ENCODE results near the gene CNTNAP2. TPM values are rescaled to one million over a fixed set of nuclear protein-coding genes. Genes with fewer than 3 reads are reported as not detected.

Gene CNTNAP2
- total and polyA plus RNA-seq, 7 experiments from 2014 or later = 0.02 to 0.48 (median 0.24) TPM; not detected in 2

DNA sequence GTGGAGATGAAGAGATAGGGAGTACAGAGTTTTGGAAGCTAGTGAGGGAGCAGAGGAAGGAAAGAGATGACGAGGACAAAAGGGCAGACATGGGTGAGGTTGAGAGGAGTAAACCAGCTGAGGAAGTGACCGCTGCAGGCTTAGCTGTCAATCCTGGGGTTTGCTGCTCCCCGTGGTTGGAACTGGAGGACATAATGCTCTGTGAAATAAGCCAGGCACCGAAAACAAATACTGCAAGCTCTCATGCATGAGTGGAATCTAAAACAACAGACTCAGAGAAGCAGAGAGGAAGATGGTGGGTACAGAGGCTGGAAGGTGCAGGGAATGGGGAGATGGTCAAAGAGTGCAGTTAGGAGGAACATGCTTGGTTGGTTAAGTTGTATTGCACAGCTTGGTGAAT, 1991.8 kb downstream of the CNTNAP2 start:
- H3K36me3 Mint-ChIP-seq = no peaks in the 10 kb centered on the region
- no peak overlapping the region for H3K27ac ChIP-seq (ENCODE audit: low read depth, low read length)
- no peak overlapping the region for H3K4me3 ChIP-seq (ENCODE audit: low read length)
- ChIA-PET CTCF (no interaction called here), POLR2A (no interaction called here)
- no peaks in the 10 kb centered on the region for H3K4me1 Mint-ChIP-seq
- DNase-seq (no peak), ATAC-seq (no peak)
- peaks cover 0 to 5% (median 0%) of the 10 kb centered on the region in 11 donors for H3K9me3 Mint-ChIP-seq
- no peaks in the 10 kb centered on the region for H3K36me3 ChIP-seq (ENCODE audit: control insufficient read depth in 2 of 3, insufficient read depth in 3 of 3, low read length in 3 of 3)
- peaks cover 0 to 24% (median 11%) of the 10 kb centered on the region in 5 donors for H3K27me3 Mint-ChIP-seq
- no peak overlapping the region for H3K4me3 Mint-ChIP-seq
- no peaks in the 10 kb centered on the region for H3K27me3 ChIP-seq (ENCODE audit: control insufficient read depth in 2 of 2, insufficient read depth in 2 of 2, low read length in 2 of 2)
- H3K9me3 ChIP-seq (ENCODE audit: control insufficient read depth in 2 of 3, low read length in 3 of 3) = no peaks in the 10 kb centered on the region
- no peak overlapping the region for H3K27ac Mint-ChIP-seq
- intact Hi-C loops (cut with micrococcal nuclease) = no loop called here
- no peaks in the 10 kb centered on the region for H3K4me1 ChIP-seq (ENCODE audit: control insufficient read depth in 2 of 2, insufficient read depth in 2 of 2, low read length in 2 of 2)

DNA sequence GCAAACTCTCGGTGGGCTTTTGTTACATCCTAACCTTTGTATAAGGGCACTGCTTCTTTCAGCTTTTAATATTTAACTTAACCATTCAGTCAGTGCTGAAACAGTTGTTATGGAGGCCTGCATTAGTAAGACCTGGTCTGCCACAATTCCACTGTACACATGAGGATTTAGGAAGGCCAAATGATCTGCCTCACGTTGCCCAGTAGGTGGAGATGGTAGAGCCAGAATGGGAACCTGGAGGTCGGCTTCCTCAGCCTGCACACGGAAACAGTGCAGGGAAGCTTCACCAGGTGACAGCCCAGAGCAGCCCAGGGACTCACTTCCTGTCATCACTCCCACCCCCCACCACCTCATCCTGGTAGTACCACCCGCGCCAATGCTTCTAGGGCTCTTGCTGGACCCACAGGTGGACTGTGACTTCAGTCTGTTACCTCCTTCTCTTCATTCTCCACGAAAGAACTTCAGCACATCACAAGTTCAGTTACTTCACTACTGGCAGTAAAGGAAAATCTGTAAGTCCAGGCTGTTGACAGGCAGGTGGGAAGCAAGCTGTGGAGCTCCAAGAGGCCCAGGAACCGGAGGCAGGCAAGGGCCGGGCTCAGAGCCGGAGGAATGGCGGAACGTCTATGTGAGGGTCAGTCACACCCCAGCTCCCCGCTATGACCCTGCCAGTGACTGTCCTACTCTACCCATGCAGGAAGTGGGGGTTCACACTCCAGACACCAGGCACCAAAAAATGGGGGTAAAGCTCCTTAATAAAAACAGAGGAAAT, 1993.7 kb downstream of the CNTNAP2 start:
- H3K36me3 Mint-ChIP-seq = no peaks in the 10 kb centered on the region
- ChIA-PET POLR2A (no interaction called here), CTCF (no interaction called here)
- no peak overlapping the region for H3K27ac Mint-ChIP-seq
- Histone ChIP-seq H3K27me3 (ENCODE audit: control insufficient read depth in 2 of 2, insufficient read depth in 2 of 2, low read length in 2 of 2) (no peaks in the 10 kb centered on the region), H3K4me1 (ENCODE audit: control insufficient read depth in 2 of 2, insufficient read depth in 2 of 2, low read length in 2 of 2) (no peaks in the 10 kb centered on the region), H3K4me3 (ENCODE audit: low read length) (no peak overlapping the region), H3K27ac (ENCODE audit: low read depth, low read length) (no peak overlapping the region), H3K36me3 (ENCODE audit: control insufficient read depth in 2 of 3, insufficient read depth in 3 of 3, low read length in 3 of 3) (no peaks in the 10 kb centered on the region), H3K9me3 (ENCODE audit: control insufficient read depth in 2 of 3, low read length in 3 of 3) (no peaks in the 10 kb centered on the region)
- ATAC-seq = no peak
- H3K4me3 Mint-ChIP-seq = no peak overlapping the region
- H3K9me3 Mint-ChIP-seq = peaks cover 0 to 5% (median 0%) of the 10 kb centered on the region in 11 donors
- no peaks in the 10 kb centered on the region for H3K4me1 Mint-ChIP-seq
- no peak for DNase-seq
- H3K27me3 Mint-ChIP-seq = peaks cover 0 to 24% (median 10%) of the 10 kb centered on the region in 5 donors
- intact Hi-C loops (cut with micrococcal nuclease) = no loop called here

DNA sequence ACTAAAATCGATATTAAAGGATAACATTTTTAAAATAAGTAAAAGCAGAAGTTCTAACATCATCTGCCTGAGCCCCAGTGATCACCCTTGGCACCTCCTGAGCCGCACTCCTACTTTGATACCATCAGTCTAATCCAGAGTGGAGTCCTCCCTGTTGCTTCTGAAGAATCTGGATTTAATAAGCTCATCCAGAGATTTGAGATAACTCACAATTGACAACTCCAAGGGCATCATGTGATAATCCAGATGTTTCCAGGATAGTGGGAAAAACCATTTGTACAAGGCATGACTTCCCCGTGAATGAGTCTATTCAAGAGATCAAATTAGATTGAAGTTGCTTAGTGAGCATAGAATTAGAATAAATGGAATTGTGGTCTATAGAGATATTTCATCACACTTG, 1998.2 kb downstream of the CNTNAP2 start:
- CTCF ChIA-PET = no interaction called here
- ATAC-seq = no peak
- Histone ChIP-seq H3K4me3 (ENCODE audit: low read length) (no peak overlapping the region), H3K4me1 (ENCODE audit: control insufficient read depth in 2 of 2, insufficient read depth in 2 of 2, low read length in 2 of 2) (no peaks in the 10 kb centered on the region), H3K27me3 (ENCODE audit: control insufficient read depth in 2 of 2, insufficient read depth in 2 of 2, low read length in 2 of 2) (no peaks in the 10 kb centered on the region), H3K9me3 (ENCODE audit: control insufficient read depth in 2 of 3, low read length in 3 of 3) (no peaks in the 10 kb centered on the region), H3K36me3 (ENCODE audit: control insufficient read depth in 2 of 3, insufficient read depth in 3 of 3, low read length in 3 of 3) (no peaks in the 10 kb centered on the region), H3K27ac (ENCODE audit: low read depth, low read length) (no peak overlapping the region)
- POLR2A ChIA-PET = no interaction called here
- H3K27ac Mint-ChIP-seq = no peak overlapping the region
- no peak overlapping the region for H3K4me3 Mint-ChIP-seq
- intact Hi-C loops (cut with micrococcal nuclease) = no loop called here
- DNase-seq = no peak
- H3K9me3 Mint-ChIP-seq = peaks cover 0 to 5% (median 0%) of the 10 kb centered on the region in 11 donors
- H3K27me3 Mint-ChIP-seq = peaks cover 0 to 21% (median 5%) of the 10 kb centered on the region in 5 donors
- H3K4me1 Mint-ChIP-seq = peaks cover 0 to 3% (median 0%) of the 10 kb centered on the region in 7 donors
- H3K36me3 Mint-ChIP-seq = no peaks in the 10 kb centered on the region

DNA sequence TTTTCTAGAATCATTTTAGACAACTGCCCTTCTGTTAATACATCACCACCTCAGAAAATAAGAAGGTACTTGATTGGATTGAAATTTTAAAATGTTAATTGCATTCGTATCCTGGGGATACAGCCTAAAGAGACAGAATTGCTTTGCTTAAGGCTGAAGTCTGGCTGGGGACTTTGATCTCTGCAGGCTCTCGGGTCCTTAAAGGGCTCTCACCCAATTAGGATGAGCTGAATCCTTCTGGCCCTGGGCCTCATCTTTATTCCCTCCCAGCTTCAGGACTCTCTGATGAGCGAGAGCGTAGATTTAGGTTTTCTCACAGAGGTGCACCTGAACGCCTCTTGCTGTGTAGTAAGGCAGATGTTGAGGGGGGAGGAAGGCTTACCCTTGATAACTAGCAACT, 1998.7 kb downstream of the CNTNAP2 start:
- Mint-ChIP-seq H3K4me1 (peaks cover 0 to 3% (median 0%) of the 10 kb centered on the region in 7 donors), H3K27me3 (peaks cover 0 to 18% (median 5%) of the 10 kb centered on the region in 5 donors), H3K9me3 (peaks cover 0 to 5% (median 0%) of the 10 kb centered on the region in 11 donors), H3K27ac (no peak overlapping the region), H3K36me3 (no peaks in the 10 kb centered on the region), H3K4me3 (no peak overlapping the region)
- Histone ChIP-seq H3K27me3 (ENCODE audit: control insufficient read depth in 2 of 2, insufficient read depth in 2 of 2, low read length in 2 of 2) (no peaks in the 10 kb centered on the region), H3K4me3 (ENCODE audit: low read length) (no peak overlapping the region), H3K27ac (ENCODE audit: low read depth, low read length) (no peak overlapping the region), H3K4me1 (ENCODE audit: control insufficient read depth in 2 of 2, insufficient read depth in 2 of 2, low read length in 2 of 2) (no peaks in the 10 kb centered on the region), H3K9me3 (ENCODE audit: control insufficient read depth in 2 of 3, low read length in 3 of 3) (no peaks in the 10 kb centered on the region), H3K36me3 (ENCODE audit: control insufficient read depth in 2 of 3, insufficient read depth in 3 of 3, low read length in 3 of 3) (no peaks in the 10 kb centered on the region)
- ChIA-PET CTCF (no interaction called here), POLR2A (no interaction called here)
- intact Hi-C loops (cut with micrococcal nuclease) = no loop called here
- ATAC-seq (no peak), DNase-seq (no peak)

DNA sequence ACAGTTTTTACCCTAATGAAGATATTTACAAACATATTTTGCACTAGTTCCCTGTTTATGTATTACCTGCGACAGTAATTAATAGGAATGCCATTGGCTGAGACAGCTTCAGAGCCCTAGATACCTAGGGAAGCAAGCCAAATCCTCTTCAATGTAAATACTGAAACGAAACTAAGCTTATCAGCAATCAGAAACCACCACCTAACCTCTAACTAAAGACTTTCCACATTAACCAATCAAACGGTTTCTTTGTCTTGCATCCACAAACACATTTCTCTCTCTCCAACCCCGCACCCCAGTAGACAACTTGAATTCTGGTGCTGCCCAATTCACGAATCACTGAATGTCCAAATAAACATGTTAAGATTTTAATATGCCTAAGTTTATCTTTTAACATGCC, 1999.6 kb downstream of the CNTNAP2 start:
- peaks cover 0 to 3% (median 0%) of the 10 kb centered on the region in 7 donors for H3K4me1 Mint-ChIP-seq

DNA sequence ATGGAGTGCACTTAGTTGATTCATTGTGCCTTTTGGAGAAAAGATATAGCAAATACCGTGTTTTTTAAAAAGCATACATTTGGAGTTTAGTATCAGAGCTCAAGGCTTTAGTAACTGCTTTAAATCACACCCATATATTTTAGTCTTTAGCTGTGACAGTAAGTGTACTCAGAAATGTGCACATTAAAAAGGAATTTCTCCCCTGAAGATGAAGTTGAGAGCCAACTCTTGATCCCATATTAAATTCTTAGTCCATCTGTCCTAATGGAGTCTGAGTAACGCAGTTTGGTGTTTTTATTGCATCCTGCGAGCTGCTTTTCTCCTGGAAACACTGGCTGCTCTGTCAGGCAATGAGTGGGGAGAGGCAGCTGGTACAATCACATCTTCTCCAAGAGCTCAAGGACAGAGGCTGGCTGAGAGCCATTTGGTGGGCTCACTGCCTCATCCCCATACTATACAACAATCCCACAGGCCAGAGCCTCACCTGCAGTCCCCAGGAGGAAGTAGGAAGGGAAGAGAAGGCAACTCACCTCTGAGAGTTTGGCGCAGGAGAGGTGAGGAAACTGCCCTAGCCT, 2000.3 kb downstream of the CNTNAP2 start:
- Mint-ChIP-seq H3K4me3 (no peak overlapping the region), H3K36me3 (no peaks in the 10 kb centered on the region), H3K9me3 (peaks cover 0 to 3% (median 0%) of the 10 kb centered on the region in 11 donors), H3K27ac (no peak overlapping the region), H3K4me1 (peaks cover 0 to 3% (median 0%) of the 10 kb centered on the region in 7 donors), H3K27me3 (peaks cover 0 to 14% (median 5%) of the 10 kb centered on the region in 5 donors)
- CTCF ChIA-PET = no interaction called here
- Histone ChIP-seq H3K27ac (ENCODE audit: low read depth, low read length) (no peak overlapping the region), H3K4me3 (ENCODE audit: low read length) (no peak overlapping the region), H3K9me3 (ENCODE audit: control insufficient read depth in 2 of 3, low read length in 3 of 3) (no peaks in the 10 kb centered on the region), H3K27me3 (ENCODE audit: control insufficient read depth in 2 of 2, insufficient read depth in 2 of 2, low read length in 2 of 2) (no peaks in the 10 kb centered on the region), H3K36me3 (ENCODE audit: control insufficient read depth in 2 of 3, insufficient read depth in 3 of 3, low read length in 3 of 3) (no peaks in the 10 kb centered on the region), H3K4me1 (ENCODE audit: control insufficient read depth in 2 of 2, insufficient read depth in 2 of 2, low read length in 2 of 2) (no peaks in the 10 kb centered on the region)
- DNase-seq (no peak), ATAC-seq (no peak)
- intact Hi-C loops (cut with micrococcal nuclease) = no loop called here
- POLR2A ChIA-PET = no interaction called here

More for the DNA sequence above, 1999.6 kb downstream of the CNTNAP2 start:
- POLR2A ChIA-PET = no interaction called here
- CTCF ChIA-PET = no interaction called here
- peaks cover 0 to 3% (median 0%) of the 10 kb centered on the region in 11 donors for H3K9me3 Mint-ChIP-seq
- no peak overlapping the region for H3K27ac ChIP-seq (ENCODE audit: low read depth, low read length)
- no peaks in the 10 kb centered on the region for H3K27me3 ChIP-seq (ENCODE audit: control insufficient read depth in 2 of 2, insufficient read depth in 2 of 2, low read length in 2 of 2)
- no peak overlapping the region for H3K27ac Mint-ChIP-seq
- no peaks in the 10 kb centered on the region for H3K36me3 ChIP-seq (ENCODE audit: control insufficient read depth in 2 of 3, insufficient read depth in 3 of 3, low read length in 3 of 3)
- H3K4me3 ChIP-seq (ENCODE audit: low read length) = no peak overlapping the region
- no peaks in the 10 kb centered on the region for H3K9me3 ChIP-seq (ENCODE audit: control insufficient read depth in 2 of 3, low read length in 3 of 3)
- no peak overlapping the region for H3K4me3 Mint-ChIP-seq
- H3K36me3 Mint-ChIP-seq = no peaks in the 10 kb centered on the region
- intact Hi-C loops (cut with micrococcal nuclease) = no loop called here
- DNase-seq = no peak
- no peaks in the 10 kb centered on the region for H3K4me1 ChIP-seq (ENCODE audit: control insufficient read depth in 2 of 2, insufficient read depth in 2 of 2, low read length in 2 of 2)
- H3K27me3 Mint-ChIP-seq = peaks cover 0 to 10% (median 5%) of the 10 kb centered on the region in 5 donors
- ATAC-seq = no peak

DNA sequence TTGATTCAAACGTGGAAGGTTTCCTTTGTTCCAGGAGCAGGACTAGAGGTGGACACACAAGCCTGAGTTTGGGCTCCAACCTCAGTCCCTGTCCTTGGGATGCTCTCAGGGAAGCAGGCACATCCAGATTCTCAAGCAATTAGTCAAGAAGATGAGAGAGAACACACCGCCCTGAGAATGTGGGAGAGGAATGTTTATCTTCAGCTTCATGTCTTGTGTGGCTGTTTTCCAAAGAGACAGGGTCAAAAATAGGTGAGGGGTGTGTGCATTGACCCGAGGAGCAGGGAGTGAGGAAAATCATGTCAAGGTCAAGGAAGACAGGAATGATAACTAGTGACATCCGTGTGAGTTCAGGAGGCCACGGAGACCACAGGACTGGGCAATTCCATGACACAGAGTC, 2001.8 kb downstream of the CNTNAP2 start:
- no peaks in the 10 kb centered on the region for H3K36me3 Mint-ChIP-seq
- H3K9me3 Mint-ChIP-seq = peaks cover 0 to 3% (median 0%) of the 10 kb centered on the region in 11 donors
- POLR2A ChIA-PET = no interaction called here

More for the DNA sequence above, 2001.8 kb downstream of the CNTNAP2 start:
- no peak for DNase-seq
- intact Hi-C loops (cut with micrococcal nuclease) = no loop called here
- Histone ChIP-seq H3K27ac (ENCODE audit: low read depth, low read length) (no peak overlapping the region), H3K27me3 (ENCODE audit: control insufficient read depth in 2 of 2, insufficient read depth in 2 of 2, low read length in 2 of 2) (no peaks in the 10 kb centered on the region), H3K4me3 (ENCODE audit: low read length) (no peak overlapping the region), H3K36me3 (ENCODE audit: control insufficient read depth in 2 of 3, insufficient read depth in 3 of 3, low read length in 3 of 3) (no peaks in the 10 kb centered on the region), H3K9me3 (ENCODE audit: control insufficient read depth in 2 of 3, low read length in 3 of 3) (no peaks in the 10 kb centered on the region), H3K4me1 (ENCODE audit: control insufficient read depth in 2 of 2, insufficient read depth in 2 of 2, low read length in 2 of 2) (no peaks in the 10 kb centered on the region)
- Mint-ChIP-seq H3K4me1 (peaks cover 0 to 3% (median 0%) of the 10 kb centered on the region in 7 donors), H3K4me3 (no peak overlapping the region), H3K27ac (no peak overlapping the region), H3K27me3 (peaks cover 0 to 14% (median 5%) of the 10 kb centered on the region in 5 donors)
- no peak for ATAC-seq
- CTCF ChIA-PET = no interaction called here
